Upper lobe of left lung (tissue), 4 donors: ENCODE data around the gene MMP28.

Source experiments
- CTCF ChIP-seq, 6 experiments: fragments of 450-650 bp in 4 of 6; fragments of 200-600 bp in 2 of 6; sonication (generic) in 2 of 6; IDR thresholded peaks; one replicate each; pipeline ENCODE4 v1.5.1; 2016 to 2019; ENCODE audit warnings: antibody characterized with exemption in 6 of 6
- POLR2A ChIP-seq, 4 donors: fragments of 450-650 bp; IDR thresholded peaks; one replicate each; pipeline ENCODE4 v1.5.1; 2016 to 2017; ENCODE audit warnings: antibody characterized with exemption in 4 of 4, mild to moderate bottlenecking in 2 of 4

DNA sequence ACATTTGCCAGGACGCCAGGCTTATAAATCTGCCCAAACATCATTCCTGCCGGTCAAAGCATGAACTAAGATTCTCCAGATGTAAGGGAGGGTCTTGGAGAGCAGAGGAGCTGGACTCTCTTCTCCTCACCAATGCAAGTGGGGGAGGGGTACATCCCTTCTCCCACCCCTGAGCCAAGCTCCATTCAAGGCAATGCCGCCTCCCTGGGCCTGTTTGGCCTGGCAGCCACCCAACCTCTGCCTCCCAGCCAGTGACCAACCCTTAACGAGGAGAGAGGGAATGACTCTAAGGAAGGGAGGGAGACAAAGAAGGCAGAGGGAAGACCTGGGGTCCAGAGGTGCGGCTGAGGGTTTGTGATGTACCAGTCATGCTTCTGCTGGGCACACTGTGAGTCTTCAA, 20.9 kb downstream of the MMP28 start:
- no peak for TF ChIP-seq POLR2A (IDR thresholded peaks at IDR 0.05)
- no peak for TF ChIP-seq CTCF (IDR thresholded peaks at IDR 0.05)
